ENCODE data around the gene ABLIM1. TPM values are rescaled to one million over a fixed set of nuclear protein-coding genes. Genes with fewer than 3 reads are reported as not detected.

ABLIM1 gene
- total RNA-seq, 2 experiments from 2014 or later, result 137 to 149 TPM

- H3K27ac Mint-ChIP-seq, result peak overlapping the region; percentile 69
- no peaks in the 10 kb centered on the region for H3K27me3 Mint-ChIP-seq
- no peaks in the 10 kb centered on the region for H3K9me3 Mint-ChIP-seq
- ATAC-seq (ENCODE audit: low read depth) (no peak), DNase-seq (no peak)
- POLR2A ChIA-PET, result interaction anchor here (0.6 to 15.6 kb wide), 4 partner anchors 10 to 146 kb away, joined by 5 to 387 read pairs (median 55); no protein-coding TSS in a partner anchor
- peak overlapping the region; percentile 87 for H3K4me3 Mint-ChIP-seq
- H3K4me1 Mint-ChIP-seq, result peaks cover 79% of the 10 kb centered on the region
- peaks cover 25% of the 10 kb centered on the region for H3K36me3 Mint-ChIP-seq
Measured at GRCh38 chr10:114515298-114515914, 142.7 kb downstream of the ABLIM1 start.

- Mint-ChIP-seq H3K4me1 (peaks cover 76% of the 10 kb centered on the region), H3K4me3 (peak overlapping the region; percentile 87), H3K27ac (peak overlapping the region; percentile 90), H3K9me3 (peaks cover 3% of the 10 kb centered on the region), H3K36me3 (peaks cover 30% of the 10 kb centered on the region), H3K27me3 (no peaks in the 10 kb centered on the region)
- ATAC-seq (ENCODE audit: low read depth), result peak; percentile 20
- POLR2A ChIA-PET, result interaction anchor here (0.9 to 15.6 kb wide), 4 partner anchors 9 to 29 kb away, joined by 3 to 387 read pairs (median 55); no protein-coding TSS in a partner anchor
- no peak for DNase-seq
Measured at GRCh38 chr10:114513381-114513792, 144.7 kb downstream of the ABLIM1 start.

- DNase-seq, result no peak
- H3K4me3 Mint-ChIP-seq, result no peak overlapping the region
- peak overlapping the region; percentile 87 for H3K27ac Mint-ChIP-seq
- POLR2A ChIA-PET, result no interaction called here
- H3K9me3 Mint-ChIP-seq, result peaks cover 3% of the 10 kb centered on the region
- H3K27me3 Mint-ChIP-seq, result no peaks in the 10 kb centered on the region
- H3K4me1 Mint-ChIP-seq, result peaks cover 70% of the 10 kb centered on the region
- ATAC-seq (ENCODE audit: low read depth), result no peak
- peaks cover 29% of the 10 kb centered on the region for H3K36me3 Mint-ChIP-seq
Measured at GRCh38 chr10:114511881-114512280, 146.2 kb downstream of the ABLIM1 start.

- no peak overlapping the region for H3K27ac Mint-ChIP-seq
- ATAC-seq (ENCODE audit: low read depth) (no peak), DNase-seq (no peak)
- H3K9me3 Mint-ChIP-seq, result peaks cover 3% of the 10 kb centered on the region
- peaks cover 34% of the 10 kb centered on the region for H3K36me3 Mint-ChIP-seq
- POLR2A ChIA-PET, result interaction anchor here (0.9 kb wide), 1 partner anchor 17 kb away, joined by 3 read pairs; no protein-coding TSS in a partner anchor
- H3K27me3 Mint-ChIP-seq, result no peaks in the 10 kb centered on the region
- peaks cover 63% of the 10 kb centered on the region for H3K4me1 Mint-ChIP-seq
- H3K4me3 Mint-ChIP-seq, result no peak overlapping the region
Measured at GRCh38 chr10:114508376-114508775, 149.7 kb downstream of the ABLIM1 start.

GRCh38 chr10:114507449-114507848, 150.6 kb downstream of the ABLIM1 start:
- DNase-seq (no peak), ATAC-seq (ENCODE audit: low read depth) (peak; percentile 18)
- POLR2A ChIA-PET, result interaction anchor here (0.9 kb wide), 1 partner anchor 17 kb away, joined by 3 read pairs; no protein-coding TSS in a partner anchor
- Mint-ChIP-seq H3K4me1 (peaks cover 56% of the 10 kb centered on the region), H3K4me3 (no peak overlapping the region), H3K36me3 (peaks cover 29% of the 10 kb centered on the region), H3K27me3 (no peaks in the 10 kb centered on the region), H3K27ac (no peak overlapping the region), H3K9me3 (peaks cover 3% of the 10 kb centered on the region)

- POLR2A ChIA-PET, result no interaction called here
- no peak for DNase-seq
- Mint-ChIP-seq H3K36me3 (peaks cover 25% of the 10 kb centered on the region), H3K4me3 (no peak overlapping the region), H3K4me1 (peaks cover 55% of the 10 kb centered on the region), H3K27me3 (no peaks in the 10 kb centered on the region), H3K27ac (no peak overlapping the region), H3K9me3 (peaks cover 3% of the 10 kb centered on the region)
- ATAC-seq (ENCODE audit: low read depth), result no peak
Measured at GRCh38 chr10:114506871-114507385, 151.1 kb downstream of the ABLIM1 start.

- no peak for ATAC-seq (ENCODE audit: low read depth)
- Mint-ChIP-seq H3K36me3 (peaks cover 19% of the 10 kb centered on the region), H3K27ac (no peak overlapping the region), H3K9me3 (peaks cover 3% of the 10 kb centered on the region), H3K27me3 (no peaks in the 10 kb centered on the region), H3K4me3 (no peak overlapping the region), H3K4me1 (peaks cover 66% of the 10 kb centered on the region)
- POLR2A ChIA-PET, result interaction anchor here (1.0 kb wide), 1 partner anchor 8 kb away, joined by 3 read pairs; no protein-coding TSS in a partner anchor
- DNase-seq, result no peak
Measured at GRCh38 chr10:114504769-114505579, 153.1 kb downstream of the ABLIM1 start.

- Mint-ChIP-seq H3K36me3 (peaks cover 11% of the 10 kb centered on the region), H3K27ac (peak overlapping the region; percentile 43), H3K27me3 (no peaks in the 10 kb centered on the region), H3K9me3 (no peaks in the 10 kb centered on the region), H3K4me1 (peaks cover 73% of the 10 kb centered on the region), H3K4me3 (no peak overlapping the region)
- DNase-seq, result no peak
- no peak for ATAC-seq (ENCODE audit: low read depth)
- POLR2A ChIA-PET, result interaction anchor here (0.8 kb wide), 1 partner anchor 39 kb away, joined by 5 read pairs; no protein-coding TSS in a partner anchor
Measured at GRCh38 chr10:114502074-114502473, 156.0 kb downstream of the ABLIM1 start.

- no peak overlapping the region for H3K4me3 Mint-ChIP-seq
- POLR2A ChIA-PET, result interaction anchor here (0.8 to 5.1 kb wide), 2 partner anchors 14 to 40 kb away, joined by 5 to 43 read pairs; no protein-coding TSS in a partner anchor
- no peaks in the 10 kb centered on the region for H3K9me3 Mint-ChIP-seq
- DNase-seq, result no peak
- H3K27me3 Mint-ChIP-seq, result no peaks in the 10 kb centered on the region
- peaks cover 75% of the 10 kb centered on the region for H3K4me1 Mint-ChIP-seq
- peak overlapping the region; percentile 43 for H3K27ac Mint-ChIP-seq
- no peak for ATAC-seq (ENCODE audit: low read depth)
- H3K36me3 Mint-ChIP-seq, result peaks cover 9% of the 10 kb centered on the region
Measured at GRCh38 chr10:114501650-114502049, 156.4 kb downstream of the ABLIM1 start.

- H3K9me3 Mint-ChIP-seq, result no peaks in the 10 kb centered on the region
- H3K36me3 Mint-ChIP-seq, result peaks cover 15% of the 10 kb centered on the region
- peak overlapping the region; percentile 72 for H3K4me3 Mint-ChIP-seq
- peaks cover 75% of the 10 kb centered on the region for H3K4me1 Mint-ChIP-seq
- POLR2A ChIA-PET, result interaction anchor here (0.5 to 5.1 kb wide), 6 partner anchors 10 to 316 kb away, joined by 3 to 43 read pairs (median 7); no protein-coding TSS in a partner anchor
- ATAC-seq (ENCODE audit: low read depth) (no peak), DNase-seq (no peak)
- H3K27ac Mint-ChIP-seq, result peak overlapping the region; percentile 90
- H3K27me3 Mint-ChIP-seq, result no peaks in the 10 kb centered on the region
Measured at GRCh38 chr10:114500643-114501042, 157.4 kb downstream of the ABLIM1 start.

GRCh38 chr10:114499630-114500190, 158.4 kb downstream of the ABLIM1 start:
- Mint-ChIP-seq H3K27me3 (no peaks in the 10 kb centered on the region), H3K4me1 (peaks cover 75% of the 10 kb centered on the region), H3K27ac (peak overlapping the region; percentile 90), H3K9me3 (no peaks in the 10 kb centered on the region), H3K4me3 (peak overlapping the region; percentile 72), H3K36me3 (peaks cover 24% of the 10 kb centered on the region)
- POLR2A ChIA-PET, result interaction anchor here (0.5 to 5.1 kb wide), 8 partner anchors 11 to 317 kb away, joined by 3 to 43 read pairs (median 4); no protein-coding TSS in a partner anchor
- peak; percentile 67 for ATAC-seq (ENCODE audit: low read depth)
- no peak for DNase-seq

GRCh38 chr10:114499116-114499515, 159.0 kb downstream of the ABLIM1 start:
- ATAC-seq (ENCODE audit: low read depth) (peak; percentile 15), DNase-seq (no peak)
- H3K27ac Mint-ChIP-seq, result peak overlapping the region; percentile 90
- H3K4me3 Mint-ChIP-seq, result peak overlapping the region; percentile 72
- peaks cover 27% of the 10 kb centered on the region for H3K36me3 Mint-ChIP-seq
- no peaks in the 10 kb centered on the region for H3K27me3 Mint-ChIP-seq
- H3K4me1 Mint-ChIP-seq, result peaks cover 70% of the 10 kb centered on the region
- POLR2A ChIA-PET, result interaction anchor here (1.0 to 5.1 kb wide), 8 partner anchors 12 to 45 kb away, joined by 3 to 43 read pairs (median 6); no protein-coding TSS in a partner anchor
- H3K9me3 Mint-ChIP-seq, result no peaks in the 10 kb centered on the region

Data from activated naive CD8-positive, alpha-beta T cell treated with anti-CD3 and anti-CD28 coated beads, Interleukin-2, amount 10 ng/mL, durations not matched to agents 7 days and 5 days (primary cell).